Muscle of back (tissue), 11 donors: Measurements from ENCODE around the gene SH2D1B. TPM values are rescaled to one million over a fixed set of nuclear protein-coding genes. Genes with fewer than 3 reads are reported as not detected.

Experiments used
- DNase-seq, 3 donors: peaks; one replicate each; pipeline versions ENCODE4 v3.0.0 to v3.0.0-alpha.2; 2013
- polyA plus RNA-seq, 10 donors: library from polyadenylated mRNA; unstranded; fragments of 120-200 nt; gene quantifications; one replicate each; pipeline ENCODE4 v1.2.1, GENCODE V29; 2013; ENCODE audit not compliant: insufficient read length in 10 of 10

SH2D1B gene
- polyA plus RNA-seq, 10 donors, result 0.18 to 0.45 (median 0.30) TPM

GRCh38 chr1:162398999-162399580 lies 12.8 kb downstream of the SH2D1B start:
- DNase-seq, result no peak

GRCh38 chr1:162397943-162398560 lies 13.9 kb downstream of the SH2D1B start:
- DNase-seq, result no peak

- no peak for DNase-seq
Measured at GRCh38 chr1:162397039-162397448, 14.9 kb downstream of the SH2D1B start.

GRCh38 chr1:162396201-162396906 lies 15.6 kb downstream of the SH2D1B start:
- DNase-seq, result no peak

GRCh38 chr1:162391790-162392563 lies 20.0 kb downstream of the SH2D1B start:
- peak; percentile 20 to 58 (median 22) for DNase-seq

GRCh38 chr1:162390396-162391185 lies 21.3 kb downstream of the SH2D1B start:
- no peak for DNase-seq

- peak in 1 of 3 donors; percentile 32 for DNase-seq
Measured at GRCh38 chr1:162389971-162390370, 22.0 kb downstream of the SH2D1B start.

- peak in 1 of 3 donors; percentile 23 for DNase-seq
Measured at GRCh38 chr1:162389021-162389818, 22.7 kb downstream of the SH2D1B start.

- DNase-seq, result no peak
Measured at GRCh38 chr1:162388615-162389014, 23.3 kb downstream of the SH2D1B start.

GRCh38 chr1:162388083-162388594 lies 23.8 kb downstream of the SH2D1B start:
- no peak for DNase-seq

GRCh38 chr1:162387226-162388082 lies 24.5 kb downstream of the SH2D1B start:
- peak in 1 of 3 donors; percentile 26 for DNase-seq

GRCh38 chr1:162386292-162387225 lies 25.4 kb downstream of the SH2D1B start:
- DNase-seq, result no peak

GRCh38 chr1:162385702-162386101 lies 26.2 kb downstream of the SH2D1B start:
- DNase-seq, result no peak

- no peak for DNase-seq
Measured at GRCh38 chr1:162385280-162385623, 26.7 kb downstream of the SH2D1B start.

GRCh38 chr1:162384601-162385279 lies 27.2 kb downstream of the SH2D1B start:
- no peak for DNase-seq

GRCh38 chr1:162384116-162384515 lies 27.8 kb downstream of the SH2D1B start:
- DNase-seq, result no peak

GRCh38 chr1:162383516-162383915 lies 28.4 kb downstream of the SH2D1B start:
- DNase-seq, result no peak

- DNase-seq, result no peak
Measured at GRCh38 chr1:162383091-162383490, 28.8 kb downstream of the SH2D1B start.
